ENCODE data around the gene RASSF8. TPM values are rescaled to one million over a fixed set of nuclear protein-coding genes. Genes with fewer than 3 reads are reported as not detected.

The RASSF8 gene
- total and polyA plus RNA-seq, 2 of the 8 experiments (the other 6 are each of a cell fraction or from before 2014, with no cell fraction given), result 6.4 to 46.7 TPM

DNA sequence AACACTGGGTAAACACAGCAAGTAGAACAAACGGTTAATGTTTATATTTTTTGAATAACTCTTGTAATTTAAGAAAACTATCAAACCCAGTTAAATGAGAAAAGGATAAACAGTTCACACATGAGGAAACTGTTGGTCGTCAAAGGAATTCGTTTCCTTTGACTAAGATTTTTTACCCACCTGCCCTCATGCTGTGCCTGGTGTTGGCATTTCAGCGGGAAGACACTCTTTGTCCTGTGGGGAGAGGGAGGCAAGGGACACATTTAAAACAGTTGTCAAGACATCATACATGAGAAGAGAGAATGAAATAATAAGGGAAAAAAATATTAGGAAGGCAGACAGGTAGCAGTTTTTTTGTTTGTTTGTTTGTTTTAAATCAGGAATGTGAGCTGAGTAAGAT lies 95.9 kb downstream of the RASSF8 start:
- Histone ChIP-seq H3K4me3 (ENCODE audit: extremely low read depth in 1 of 4, insufficient read depth in 2 of 4, low read depth in 3 of 4, low read length in 4 of 4) (no peak overlapping the region), H2BK5ac (ENCODE audit: low read depth, low read length) (no peak overlapping the region), H2AK5ac (ENCODE audit: low read depth, low read length) (no peak overlapping the region), H3K23ac (ENCODE audit: insufficient read length) (no peak overlapping the region), H2BK12ac (ENCODE audit: low read depth, low read length) (no peak overlapping the region), H4K5ac (ENCODE audit: insufficient read length, low read depth, low read length) (no peak overlapping the region), H3K56ac (replicated peaks; ENCODE audit: insufficient read length, low read depth, low read length) (no peak overlapping the region), H3K18ac (ENCODE audit: extremely low read depth, low read length) (no peak overlapping the region), H3K14ac (ENCODE audit: insufficient read length) (no peak overlapping the region), H3K9ac (replicated peaks in 1 of 4; ENCODE audit: extremely low read depth in 1 of 4, low read depth in 3 of 4, low read length in 3 of 4) (no peak overlapping the region), H3K23me2 (ENCODE audit: low read depth, low read length) (no peaks in the 10 kb centered on the region), H3K36me3 (ENCODE audit: control insufficient read depth in 2 of 4, insufficient read depth in 4 of 4, low read length in 3 of 4) (no peaks in the 10 kb centered on the region; a peak in 1 of 8 replicates), H4K20me1 (replicated peaks in 1 of 2; ENCODE audit: control insufficient read depth in 1 of 2, insufficient read depth in 2 of 2, low read length in 2 of 2) (no peaks in the 10 kb centered on the region), H2BK120ac (replicated peaks; ENCODE audit: low read depth, low read length) (no peak overlapping the region), H2BK20ac (ENCODE audit: low read length) (no peak overlapping the region), H3K27ac (ENCODE audit: low read depth, low read length) (no peak overlapping the region), H3K4me1 (replicated peaks in 1 of 4; ENCODE audit: control insufficient read depth in 3 of 4, insufficient read depth in 4 of 4, low read length in 3 of 4) (peaks cover 0 to 2% (median 0%) of the 10 kb centered on the region in 4 experiments; a peak in 1 of 7 replicates), H3K4me2 (ENCODE audit: insufficient read depth in 1 of 2, low read depth in 2 of 2, low read length in 2 of 2) (0 out of 4 replicates have a peak overlapping the region, but pooled peaks of 1 of the 2 experiments have one; percentile 1), H2AFZ (ENCODE audit: low read length) (no peak overlapping the region), H3K79me2 (ENCODE audit: control insufficient read depth in 1 of 2, insufficient read depth in 2 of 2, low read length in 2 of 2) (peaks cover 0 to 19% of the 10 kb centered on the region in 2 experiments; a peak in 1 of 4 replicates), H2BK15ac (ENCODE audit: low read length) (no peak overlapping the region), H3K9me3 (ENCODE audit: insufficient read depth in 2 of 2, low read depth in 1 of 2, low read length in 1 of 2) (no peaks in the 10 kb centered on the region), H3K79me1 (ENCODE audit: low read depth, low read length) (no peaks in the 10 kb centered on the region), H4K91ac (replicated peaks; ENCODE audit: insufficient read length, low read length) (no peak overlapping the region), H3K27me3 (replicated peaks in 1 of 4; ENCODE audit: control insufficient read depth in 3 of 4, extremely low read depth in 1 of 4, insufficient read depth in 3 of 4, low read length in 3 of 4) (no peaks in the 10 kb centered on the region), H4K8ac (ENCODE audit: extremely low read depth, insufficient read depth, low read length) (no peak overlapping the region), H3K4ac (replicated peaks; ENCODE audit: insufficient read length, low read depth, low read length) (no peak overlapping the region)
- FAIRE-seq (peak; percentile 62), DNase-seq (ENCODE audit: low read depth in 1 of 2, low spot score in 2 of 2) (no peak)
- POLR2A ChIA-PET (ENCODE audit: partially characterized antibody), result no interaction called here
- CTCF ChIA-PET (ENCODE audit: partially characterized antibody), result interaction anchor here (0.7 to 0.9 kb wide), 2 partner anchors 10 to 15 kb away, joined by 3 read pairs; no protein-coding TSS in a partner anchor
- WGBS, 2 experiments (ENCODE audit: extremely low coverage in 1 of 2, insufficient coverage in 1 of 2, insufficient read length in 1 of 2, insufficient replicate concordance in 2 of 2, low coverage in 1 of 2, low lambda C conversion rate in 2 of 2, missing lambda C conversion rate in 1 of 2), result 26% methylated on average over 4 of the region's 4 CpGs; no CpG with 5 or more reads in 1 of the 2 experiments
- TF ChIP-seq, protein P1, sequence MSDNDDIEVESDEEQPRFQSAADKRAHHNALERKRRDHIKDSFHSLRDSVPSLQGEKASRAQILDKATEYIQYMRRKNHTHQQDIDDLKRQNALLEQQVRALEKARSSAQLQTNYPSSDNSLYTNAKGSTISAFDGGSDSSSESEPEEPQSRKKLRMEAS (IDR thresholded peaks at IDR 0.05), result peak; percentile 72
- TF ChIP-seq SAP30 (IDR thresholded peaks at IDR 0.05; ENCODE audit: insufficient read depth, insufficient replicate concordance, low read length) (no peak), SUZ12 (IDR thresholded peaks at IDR 0.05; ENCODE audit: low read length) (no peak), TEAD4 (IDR thresholded peaks at IDR 0.05; ENCODE audit: low read depth, low read length) (peak; percentile 40; the same call in 1 of the 2 replicates), CBX8 (IDR thresholded peaks at IDR 0.05; ENCODE audit: borderline replicate concordance, low read depth, low read length) (no peak), FOSL1 (IDR thresholded peaks at IDR 0.05; ENCODE audit: insufficient read depth, low read depth, low read length) (no peak)
- TF ChIP-seq, protein P2, sequence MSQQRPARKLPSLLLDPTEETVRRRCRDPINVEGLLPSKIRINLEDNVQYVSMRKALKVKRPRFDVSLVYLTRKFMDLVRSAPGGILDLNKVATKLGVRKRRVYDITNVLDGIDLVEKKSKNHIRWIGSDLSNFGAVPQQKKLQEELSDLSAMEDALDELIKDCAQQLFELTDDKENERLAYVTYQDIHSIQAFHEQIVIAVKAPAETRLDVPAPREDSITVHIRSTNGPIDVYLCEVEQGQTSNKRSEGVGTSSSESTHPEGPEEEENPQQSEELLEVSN (IDR thresholded peaks at IDR 0.05), result peak; percentile 92
